Trophoblast cell (in vitro differentiated cells and primary cell): Measurements from ENCODE around the gene BCL2L11.

Experiments used
- DNase-seq, 2 donors: peaks; one replicate each; pipeline ENCODE4 v3.0.0-alpha.2; 2016
- H2AFZ ChIP-seq: 2 replicates; pipeline ENCODE4 v1.6.1; 2013; ENCODE audit warnings: low read length, moderate library complexity, mild to moderate bottlenecking; ENCODE audit not compliant: insufficient read depth, poor library complexity
- H2AK5ac ChIP-seq: 2 replicates; pipeline ENCODE4 v1.6.1; 2013; ENCODE audit warnings: mild to moderate bottlenecking, low read length
- H2BK120ac ChIP-seq: 2 replicates; pipeline ENCODE4 v1.6.1; 2013; ENCODE audit warnings: low read length, mild to moderate bottlenecking, moderate library complexity; ENCODE audit not compliant: insufficient read depth, poor library complexity
- H2BK12ac ChIP-seq: 2 replicates; pipeline ENCODE4 v1.6.1; 2013; ENCODE audit warnings: mild to moderate bottlenecking, low read length, moderate library complexity
- H2BK5ac ChIP-seq: 2 replicates; pipeline ENCODE4 v1.6.1; 2013; ENCODE audit warnings: low read length, low read depth, moderate library complexity, mild to moderate bottlenecking; ENCODE audit not compliant: poor library complexity
- H3K14ac ChIP-seq: 2 replicates; pipeline ENCODE4 v1.6.1; 2013; ENCODE audit warnings: mild to moderate bottlenecking, low read length
- H3K18ac ChIP-seq: 2 replicates; pipeline ENCODE4 v1.6.1; 2013; ENCODE audit warnings: mild to moderate bottlenecking, low read length
- H3K23ac ChIP-seq: 2 replicates; pipeline ENCODE4 v1.6.1; 2013; ENCODE audit warnings: low read length
- H3K27ac ChIP-seq: 2 replicates; pipeline ENCODE4 v1.5.1; 2013; ENCODE audit warnings: low read depth, mild to moderate bottlenecking, inconsistent platforms, low read length, moderate library complexity
- H3K27me3 ChIP-seq: 2 replicates; pipeline ENCODE4 v1.6.1; 2013; ENCODE audit warnings: inconsistent platforms, mild to moderate bottlenecking, low read length, moderate library complexity; ENCODE audit not compliant: insufficient read depth
- H3K36me3 ChIP-seq, 2 experiments: 1 replicate in 1 of 2; 2 replicates in 1 of 2; pipeline ENCODE4 v1.6.1; 2013; ENCODE audit warnings: low read length in 2 of 2, mild to moderate bottlenecking in 2 of 2, moderate library complexity in 1 of 2; ENCODE audit not compliant: insufficient read depth in 2 of 2, control insufficient read depth in 1 of 2
- H3K4ac ChIP-seq: 2 replicates; pipeline ENCODE4 v1.6.1; 2013; ENCODE audit warnings: low read depth, mild to moderate bottlenecking, low read length, moderate library complexity
- H3K4me1 ChIP-seq, 2 experiments: 1 replicate in 1 of 2; 2 replicates in 1 of 2; pipeline ENCODE4 v1.6.1; 2013; ENCODE audit warnings: low read length in 2 of 2, mild to moderate bottlenecking in 2 of 2, moderate library complexity in 1 of 2; ENCODE audit not compliant: insufficient read depth in 2 of 2, control insufficient read depth in 1 of 2
- H3K4me2 ChIP-seq: 2 replicates; pipeline ENCODE4 v1.6.1; 2013; ENCODE audit warnings: inconsistent platforms, mild to moderate bottlenecking, low read length, moderate library complexity
- H3K4me3 ChIP-seq: 2 replicates; pipeline ENCODE4 v1.5.1; 2013; ENCODE audit warnings: mild to moderate bottlenecking, low read depth, low read length, inconsistent platforms
- H3K79me1 ChIP-seq: one replicate; pipeline ENCODE4 v1.6.1; 2013; ENCODE audit warnings: low read length
- H3K79me2 ChIP-seq: 2 replicates; pipeline ENCODE4 v1.6.1; 2013; ENCODE audit warnings: low read length, mild to moderate bottlenecking; ENCODE audit not compliant: control insufficient read depth, insufficient read depth, poor library complexity
- H3K9ac ChIP-seq: 2 replicates; pipeline ENCODE4 v1.6.1; 2013; ENCODE audit warnings: mild to moderate bottlenecking, low read length
- H3K9me3 ChIP-seq: 2 replicates; pipeline ENCODE4 v1.6.1; 2013; ENCODE audit warnings: low read depth, mild to moderate bottlenecking, control low read depth, inconsistent platforms, low read length; ENCODE audit not compliant: insufficient read depth
- H4K12ac ChIP-seq: 2 replicates; pipeline ENCODE4 v1.6.1; 2013; ENCODE audit warnings: low read depth, mild to moderate bottlenecking, low read length, moderate library complexity
- H4K8ac ChIP-seq: 2 replicates; pipeline ENCODE4 v1.6.1; 2013; ENCODE audit warnings: low read depth, mild to moderate bottlenecking, low read length, moderate library complexity
- H4K91ac ChIP-seq: one replicate; pipeline ENCODE4 v1.6.1; 2013; ENCODE audit warnings: low read depth, mild to moderate bottlenecking, low read length, moderate library complexity
- WGBS: extraction: QIAGEN DNeasy Blood & Tissue Kit; methylation state at CpG from one replicate; pipeline ENCODE4 v1.1.7; 2013; ENCODE audit warnings: missing lambda C conversion rate; ENCODE audit not compliant: insufficient read length, insufficient coverage; ENCODE audit errors: extremely low coverage; 5-methylcytosine and 5-hydroxymethylcytosine counted together

BCL2L11 gene

DNA sequence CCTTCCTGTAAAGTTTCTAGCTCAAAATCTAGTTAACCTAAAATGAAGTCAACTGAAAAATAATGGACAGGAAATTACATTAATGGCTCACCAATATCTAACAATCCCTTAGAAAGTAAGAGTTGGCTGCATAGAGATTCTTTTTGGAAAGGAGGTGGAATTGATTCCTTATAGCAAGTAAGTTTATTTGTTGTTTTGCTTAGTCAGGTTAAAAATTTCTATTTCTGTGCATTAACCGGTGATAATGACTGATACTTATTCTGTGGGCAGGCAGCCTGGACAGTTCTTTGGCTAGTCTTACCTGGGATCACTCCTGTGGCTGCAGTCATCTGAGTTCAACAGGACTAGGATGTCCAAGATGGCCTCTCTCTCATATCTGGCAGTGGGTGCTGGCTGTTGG lies 6.9 kb upstream of the BCL2L11 start:
- H4K91ac ChIP-seq, result no peak overlapping the region
- H2AFZ ChIP-seq, result no peak overlapping the region
- H3K79me1 ChIP-seq, result peaks cover 14% of the 10 kb centered on the region
- H3K23ac ChIP-seq, result no peak overlapping the region
- H3K9ac ChIP-seq, result no peak overlapping the region
- no peak overlapping the region for H3K27ac ChIP-seq
- no peak overlapping the region for H2AK5ac ChIP-seq
- H2BK120ac ChIP-seq, result no peak overlapping the region
- no peak overlapping the region for H4K12ac ChIP-seq
- no peak overlapping the region for H4K8ac ChIP-seq
- no CpG with 5 or more reads among the region's 1 CpG for WGBS
- no peak for DNase-seq
- H3K4me1 ChIP-seq, result peaks cover 8 to 14% of the 10 kb centered on the region in 2 experiments
- H3K36me3 ChIP-seq, result no peaks in the 10 kb centered on the region
- no peak overlapping the region for H3K4me2 ChIP-seq
- no peak overlapping the region for H3K4me3 ChIP-seq
- peaks cover 2% of the 10 kb centered on the region for H3K79me2 ChIP-seq
- no peak overlapping the region for H3K4ac ChIP-seq
- H3K18ac ChIP-seq, result no peak overlapping the region
- no peak overlapping the region for H2BK12ac ChIP-seq
- no peak overlapping the region for H2BK5ac ChIP-seq
- no peaks in the 10 kb centered on the region for H3K9me3 ChIP-seq
- H3K14ac ChIP-seq, result no peak overlapping the region
- peaks cover 5% of the 10 kb centered on the region for H3K27me3 ChIP-seq

DNA sequence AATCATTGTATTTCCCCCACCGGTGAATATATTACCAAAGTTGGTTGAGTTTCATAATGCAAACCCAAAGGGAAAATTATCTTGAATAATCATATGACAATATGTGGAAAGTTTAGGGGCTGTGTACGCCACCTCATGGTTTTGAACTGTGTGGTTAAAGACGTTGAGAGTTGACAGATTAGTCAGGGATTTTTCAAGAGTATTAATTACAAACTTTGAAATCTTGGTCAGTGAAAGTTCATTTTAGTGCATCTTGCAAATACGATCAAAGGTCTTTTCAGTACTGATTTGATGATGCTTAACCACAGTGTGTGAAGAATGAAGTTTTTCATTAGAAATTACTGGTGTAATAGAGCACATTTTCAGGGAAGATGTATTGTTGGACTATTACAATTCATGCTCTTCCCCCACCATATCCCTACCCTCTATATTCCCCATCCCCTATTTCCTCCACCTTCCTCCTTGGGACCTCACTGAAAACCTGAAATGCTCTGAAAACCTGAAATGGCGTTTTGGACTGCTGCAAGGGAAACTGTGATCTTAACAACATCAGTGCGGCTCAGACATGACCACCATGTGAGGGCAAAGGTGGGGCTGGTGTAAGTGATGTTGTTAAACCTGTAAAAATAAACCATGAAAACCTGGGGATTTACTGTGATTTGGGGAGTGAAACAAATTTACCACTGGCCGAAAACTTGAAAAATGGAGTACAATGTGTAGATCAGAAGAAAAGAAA lies 4.5 kb upstream of the BCL2L11 start:
- Histone ChIP-seq H2BK120ac (no peak overlapping the region), H3K23ac (no peak overlapping the region), H3K4me2 (no peak overlapping the region), H3K27me3 (peaks cover 13% of the 10 kb centered on the region), H3K79me2 (peaks cover 12% of the 10 kb centered on the region), H4K12ac (no peak overlapping the region), H3K4me1 (peaks cover 13 to 27% of the 10 kb centered on the region in 2 experiments), H3K79me1 (peaks cover 31% of the 10 kb centered on the region), H3K27ac (no peak overlapping the region), H2AK5ac (no peak overlapping the region), H3K14ac (no peak overlapping the region), H2BK12ac (no peak overlapping the region), H3K18ac (no peak overlapping the region), H3K36me3 (no peaks in the 10 kb centered on the region), H4K8ac (no peak overlapping the region), H4K91ac (no peak overlapping the region), H3K4ac (no peak overlapping the region), H2AFZ (no peak overlapping the region), H2BK5ac (no peak overlapping the region), H3K9me3 (no peaks in the 10 kb centered on the region), H3K9ac (no peak overlapping the region), H3K4me3 (no peak overlapping the region)
- DNase-seq, result no peak
- WGBS, result no CpG with 5 or more reads among the region's 7 CpGs

DNA sequence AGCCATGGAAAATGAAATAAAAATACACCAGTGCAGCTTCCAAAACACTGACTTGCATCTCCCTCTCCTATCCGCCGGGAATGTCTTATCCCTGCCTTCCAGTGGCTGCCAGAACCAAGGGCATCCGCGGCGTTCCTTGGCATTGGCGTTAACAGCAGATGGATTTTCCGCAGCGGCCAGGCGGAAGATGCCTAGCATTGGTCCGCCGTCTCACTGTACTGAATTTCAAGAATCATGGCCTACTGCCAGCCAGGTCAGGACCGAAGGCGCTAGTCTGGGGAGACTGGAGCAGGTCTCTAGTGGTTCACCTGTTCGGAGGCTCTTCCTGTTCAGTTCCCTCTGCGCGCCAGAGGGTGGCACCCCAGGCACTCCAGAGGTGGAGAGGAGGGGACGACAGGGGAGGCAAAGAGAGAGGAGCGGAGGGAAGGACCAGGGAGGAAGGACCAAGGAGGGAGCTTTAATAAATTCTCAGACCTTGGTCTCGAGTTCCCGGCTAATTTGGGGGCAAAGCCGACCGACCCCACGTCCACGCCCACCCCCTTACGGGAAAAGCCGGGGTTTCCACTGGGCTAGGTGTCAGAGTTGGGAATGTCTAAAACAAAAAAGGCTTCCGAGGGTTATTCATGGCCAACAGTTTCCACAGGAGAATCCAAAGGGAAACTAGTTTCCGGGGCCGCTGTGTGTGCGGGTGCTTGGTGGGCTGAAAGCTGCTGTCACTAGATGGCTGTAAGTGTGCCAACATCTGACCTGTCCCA lies 3.7 kb upstream of the BCL2L11 start:
- no peak overlapping the region for H2AK5ac ChIP-seq
- peak overlapping the region; percentile 71 for H4K91ac ChIP-seq
- no peak overlapping the region for H2BK12ac ChIP-seq
- H4K8ac ChIP-seq, result peak overlapping the region; percentile 51
- peak; percentile 69 to 83 for DNase-seq
- H3K9ac ChIP-seq, result no peak overlapping the region
- peaks cover 21% of the 10 kb centered on the region for H3K79me2 ChIP-seq
- H3K4ac ChIP-seq, result no peak overlapping the region
- peaks cover 13% of the 10 kb centered on the region for H3K27me3 ChIP-seq
- H3K27ac ChIP-seq, result no peak overlapping the region
- peak overlapping the region; percentile 48 for H2AFZ ChIP-seq
- H3K4me1 ChIP-seq, result peaks cover 13 to 27% of the 10 kb centered on the region in 2 experiments
- H3K14ac ChIP-seq, result peak overlapping the region; percentile 47
- H4K12ac ChIP-seq, result no peak overlapping the region
- H2BK5ac ChIP-seq, result no peak overlapping the region
- H3K36me3 ChIP-seq, result peaks cover 0 to 5% of the 10 kb centered on the region in 2 experiments
- H3K23ac ChIP-seq, result no peak overlapping the region
- no peak overlapping the region for H2BK120ac ChIP-seq
- peak overlapping the region; percentile 39 for H3K4me3 ChIP-seq
- H3K79me1 ChIP-seq, result peaks cover 39% of the 10 kb centered on the region
- peak overlapping the region; percentile 23 for H3K18ac ChIP-seq
- H3K9me3 ChIP-seq, result no peaks in the 10 kb centered on the region
- peak overlapping the region; percentile 95 for H3K4me2 ChIP-seq
- WGBS, result no CpG with 5 or more reads among the region's 30 CpGs

DNA sequence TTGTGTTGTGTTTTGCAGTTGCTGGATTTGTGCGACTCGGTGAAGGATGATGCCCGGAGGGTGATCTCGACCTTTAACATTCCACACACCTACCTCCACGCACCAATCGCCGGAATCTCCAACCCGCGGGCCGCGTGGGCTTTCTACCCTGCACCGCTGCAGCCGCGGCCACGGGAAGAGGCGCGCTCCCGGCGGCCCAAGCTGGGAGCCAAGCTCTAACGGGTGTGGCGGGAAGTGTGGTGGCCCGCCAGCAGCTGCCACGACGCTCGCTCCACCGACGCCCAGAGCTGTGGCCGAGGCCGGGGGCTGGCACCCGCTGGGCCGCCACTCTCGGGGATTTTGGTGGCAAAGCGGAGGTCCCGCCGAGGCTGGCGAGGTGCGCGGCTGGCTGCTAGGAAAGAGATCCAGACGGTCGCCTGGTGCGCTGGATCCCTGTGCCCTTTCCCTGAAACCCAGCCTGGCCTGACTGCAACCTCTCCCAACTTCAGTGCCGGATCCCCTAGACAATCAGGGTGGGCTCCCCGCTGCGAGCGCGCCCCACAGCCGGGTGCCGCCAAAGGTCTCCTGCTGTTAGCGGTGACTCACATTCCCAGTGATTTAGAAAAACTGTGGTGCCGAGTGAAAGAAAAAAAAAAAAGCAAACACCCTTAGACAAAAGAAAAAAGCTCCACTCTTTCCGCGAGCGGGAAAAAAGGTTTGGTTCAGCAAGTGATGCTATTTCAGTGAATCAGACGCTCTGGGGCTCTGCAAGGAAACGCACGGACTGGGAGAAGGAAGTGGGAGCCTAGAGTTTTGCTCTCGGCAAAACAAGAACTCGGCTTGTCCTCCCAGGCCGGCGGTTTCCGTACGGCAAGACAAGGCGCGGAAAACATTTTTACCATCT lies 2.9 kb upstream of the BCL2L11 start:
- Histone ChIP-seq H4K12ac (peak overlapping the region; percentile 10), H3K4ac (peak overlapping the region; percentile 29), H2BK12ac (peak overlapping the region; percentile 55), H3K27me3 (peaks cover 13% of the 10 kb centered on the region), H3K18ac (peak overlapping the region; percentile 53), H2BK5ac (peak overlapping the region; percentile 4), H4K8ac (peak overlapping the region; percentile 51), H4K91ac (peak overlapping the region; percentile 71), H3K79me1 (peaks cover 44% of the 10 kb centered on the region), H3K27ac (no peak overlapping the region), H3K36me3 (peaks cover 0 to 5% of the 10 kb centered on the region in 2 experiments), H2BK120ac (peak overlapping the region; percentile 62), H3K4me2 (peak overlapping the region; percentile 95), H3K9ac (no peak overlapping the region), H3K14ac (peak overlapping the region; percentile 47), H3K79me2 (peaks cover 26% of the 10 kb centered on the region), H3K9me3 (no peaks in the 10 kb centered on the region), H3K23ac (no peak overlapping the region), H2AFZ (peak overlapping the region; percentile 80), H3K4me3 (peak overlapping the region; percentile 39), H2AK5ac (no peak overlapping the region), H3K4me1 (peaks cover 13 to 27% of the 10 kb centered on the region in 2 experiments)
- WGBS, result no CpG with 5 or more reads among the region's 64 CpGs
- peak in 1 of 2 donors; percentile 30 for DNase-seq
